NOMO-1 treated with dmso at 0.1 percent for 144 hours (cell line): ENCODE measurements around the gene ST6GALNAC2.
A peak's percentile ranks its signal among the peaks of the same experiment; 100 is the strongest.

Experiments used
- DNase-seq: peaks from one replicate; lab custom pipeline; 2025; ENCODE audit not compliant: unreplicated experiment; lab: John Stamatoyannopoulos, UW

Gene ST6GALNAC2

DNA sequence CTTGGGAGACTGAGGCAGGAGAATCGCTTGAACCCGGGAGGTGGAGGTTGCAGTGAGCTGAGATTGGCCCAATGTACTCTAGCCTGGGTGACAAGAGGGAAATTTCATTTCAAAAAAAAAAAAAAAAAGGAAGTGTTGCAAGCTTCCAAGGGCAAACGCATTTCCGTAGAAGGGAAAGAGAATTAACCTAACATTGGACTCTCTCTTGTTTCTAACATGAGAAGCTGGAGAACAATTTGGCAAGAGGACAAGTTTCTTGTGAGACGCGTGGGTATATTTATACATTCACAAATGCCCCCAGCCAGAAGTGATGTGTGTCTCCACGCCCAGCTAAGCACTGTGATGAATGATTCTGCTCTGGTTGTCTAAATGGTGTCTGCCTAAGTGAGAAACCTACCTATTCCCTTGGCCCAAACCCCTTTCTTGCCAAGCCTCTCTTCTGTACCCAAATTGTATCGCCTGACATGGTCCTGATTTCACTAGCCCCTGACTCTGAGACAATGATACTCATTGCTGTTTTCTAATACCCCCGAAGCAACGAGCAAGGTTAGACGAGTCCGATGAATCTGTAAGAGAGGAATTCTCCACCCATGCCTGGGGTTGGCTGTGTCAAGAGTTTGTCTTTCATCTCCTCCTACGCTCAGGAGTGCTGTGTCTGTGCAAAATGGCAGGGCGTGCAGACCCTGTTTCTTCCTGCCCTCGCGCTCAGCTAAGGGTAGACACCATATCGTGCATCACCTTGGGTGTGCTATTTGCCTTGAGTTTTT lies 14.2 kb upstream of the ST6GALNAC2 start:
- peak; percentile 67 for DNase-seq

DNA sequence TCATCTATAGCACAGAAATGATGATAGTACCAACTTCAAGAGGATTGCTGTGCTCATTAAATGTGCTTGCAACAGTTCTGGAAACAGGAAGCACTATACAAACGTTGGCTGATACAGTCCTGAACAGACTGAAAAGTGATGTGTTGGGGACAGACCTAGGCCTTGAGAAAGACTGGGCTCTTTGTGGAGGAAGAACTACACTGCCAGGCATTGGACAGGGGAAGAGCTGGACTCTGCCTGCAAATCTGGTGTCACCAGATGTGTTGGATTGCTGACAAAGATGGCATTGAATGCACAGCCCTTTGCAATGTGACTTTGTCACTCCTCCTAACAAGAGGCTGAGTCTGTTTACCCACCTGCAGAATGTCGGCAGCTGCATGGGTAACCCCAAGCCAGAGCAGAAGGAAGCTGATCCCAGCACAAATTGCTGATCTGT lies 12.4 kb upstream of the ST6GALNAC2 start:
- peak; percentile 77 for DNase-seq

DNA sequence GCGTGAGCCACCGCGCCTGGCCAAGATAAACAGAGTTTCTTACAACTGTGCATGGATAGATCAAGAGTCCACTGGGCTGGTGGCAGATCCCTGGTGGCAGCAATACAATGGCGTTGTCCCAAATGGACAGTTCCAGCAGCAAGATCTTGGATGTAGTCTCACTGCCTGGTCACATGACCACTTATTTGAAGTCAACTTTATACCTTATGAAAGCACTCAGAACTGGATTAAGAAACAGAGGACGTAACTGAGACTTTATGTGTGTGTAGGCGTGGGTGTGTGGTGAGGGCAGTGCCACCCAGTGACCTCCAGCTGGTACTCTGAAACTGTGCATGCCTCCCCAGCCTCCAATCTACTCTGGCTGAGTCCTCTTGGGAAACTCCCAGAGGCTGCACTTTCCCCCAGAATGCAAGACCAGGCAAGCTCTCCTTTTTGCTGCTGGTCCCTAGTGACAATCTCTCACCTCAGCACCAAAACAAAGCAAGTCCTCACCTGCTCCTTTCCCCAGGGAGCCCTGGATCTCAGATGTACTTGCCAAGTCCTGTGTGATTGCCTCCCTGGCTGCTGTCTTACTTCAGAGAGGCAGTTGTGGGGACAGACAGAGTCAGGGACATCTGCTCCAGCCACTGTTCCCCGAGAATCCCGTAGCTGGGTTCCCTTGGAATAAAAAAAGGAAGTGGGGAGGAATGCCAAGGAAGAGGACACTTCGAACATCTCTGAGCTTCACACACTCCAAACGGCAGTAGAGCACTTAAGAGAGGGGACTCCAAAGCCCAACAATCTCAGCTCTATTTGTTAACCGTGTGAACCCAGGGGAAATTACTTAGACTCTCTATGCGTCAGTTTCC lies 11.7 kb upstream of the ST6GALNAC2 start:
- no peak for DNase-seq

GRCh38 chr17:76594690-76595089 lies 9.0 kb upstream of the ST6GALNAC2 start:
- no peak for DNase-seq

- DNase-seq = no peak
These were observed 8.3 kb upstream of the ST6GALNAC2 start for GRCh38 chr17:76593959-76594358.

GRCh38 chr17:76593384-76593826 lies 7.7 kb upstream of the ST6GALNAC2 start:
- no peak for DNase-seq

DNA sequence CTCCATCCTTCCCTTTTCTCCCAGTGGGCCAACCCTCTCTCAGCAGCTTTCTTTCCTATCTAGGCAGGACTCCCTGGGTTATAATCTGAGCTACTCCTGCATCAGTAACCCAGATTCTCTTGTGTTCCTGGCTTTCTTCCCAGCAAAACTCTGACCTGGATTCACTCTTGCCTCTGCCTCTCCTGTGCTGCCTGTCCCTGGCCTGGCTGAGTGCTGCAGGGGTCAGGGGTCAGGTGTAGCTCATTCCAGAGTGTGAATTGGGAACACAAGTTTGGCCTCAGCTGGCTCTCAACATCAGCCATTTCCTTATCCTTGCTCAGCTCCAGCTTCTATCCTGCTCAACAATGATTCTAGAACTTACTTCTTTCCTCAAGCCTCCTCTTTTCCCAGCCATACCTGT lies 2.5 kb upstream of the ST6GALNAC2 start:
- DNase-seq = no peak

GRCh38 chr17:76586741-76587487 lies 1.3 kb upstream of the ST6GALNAC2 start:
- DNase-seq = peak; percentile 11

GRCh38 chr17:76585033-76585648 lies 519 bp downstream of the ST6GALNAC2 start:
- no peak for DNase-seq

GRCh38 chr17:76584427-76585032 lies 1.1 kb downstream of the ST6GALNAC2 start:
- no peak for DNase-seq

DNA sequence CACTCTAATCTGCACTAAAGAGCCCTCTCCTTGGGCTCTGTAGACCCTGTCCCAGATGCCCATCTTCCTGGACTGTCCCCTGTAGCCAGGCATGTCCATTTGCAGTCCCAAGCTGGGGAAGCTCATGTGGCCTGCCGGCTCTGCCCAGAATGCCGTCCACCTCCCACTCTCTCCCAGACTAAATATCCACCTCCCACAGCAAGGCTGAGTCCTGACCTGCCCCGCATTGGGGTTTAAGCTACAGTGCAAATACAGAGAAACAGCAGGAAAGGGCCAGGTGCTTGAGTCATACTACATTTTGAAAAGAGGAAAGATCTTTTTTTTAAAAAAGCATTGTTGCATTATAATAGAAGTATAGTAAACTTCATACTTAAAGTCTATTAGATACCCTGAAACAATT lies 3.0 kb downstream of the ST6GALNAC2 start:
- DNase-seq = no peak

GRCh38 chr17:76581515-76581914 lies 4.1 kb downstream of the ST6GALNAC2 start:
- no peak for DNase-seq

- peak; percentile 47 for DNase-seq
These were observed 6.4 kb downstream of the ST6GALNAC2 start for GRCh38 chr17:76579281-76579680.

DNA sequence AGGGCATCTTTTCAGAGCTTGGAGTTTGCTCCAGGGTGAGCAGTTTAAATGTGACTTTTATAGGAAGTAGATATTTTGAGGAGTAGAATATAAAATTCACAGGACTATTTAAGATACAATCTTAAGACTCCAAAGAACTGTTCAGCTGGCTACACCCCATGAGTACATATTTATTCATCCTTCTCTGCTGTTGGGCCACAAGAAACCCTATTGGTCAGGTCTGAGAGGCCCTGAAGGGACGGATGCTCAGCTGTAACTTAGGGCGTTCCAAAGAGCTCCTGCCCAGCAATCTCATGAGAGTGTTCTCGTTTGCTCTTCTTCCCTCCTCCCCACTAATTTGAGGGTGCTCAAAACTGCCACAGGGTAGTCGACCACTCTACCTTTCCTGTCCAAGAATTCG lies 7.3 kb downstream of the ST6GALNAC2 start:
- no peak for DNase-seq

DNA sequence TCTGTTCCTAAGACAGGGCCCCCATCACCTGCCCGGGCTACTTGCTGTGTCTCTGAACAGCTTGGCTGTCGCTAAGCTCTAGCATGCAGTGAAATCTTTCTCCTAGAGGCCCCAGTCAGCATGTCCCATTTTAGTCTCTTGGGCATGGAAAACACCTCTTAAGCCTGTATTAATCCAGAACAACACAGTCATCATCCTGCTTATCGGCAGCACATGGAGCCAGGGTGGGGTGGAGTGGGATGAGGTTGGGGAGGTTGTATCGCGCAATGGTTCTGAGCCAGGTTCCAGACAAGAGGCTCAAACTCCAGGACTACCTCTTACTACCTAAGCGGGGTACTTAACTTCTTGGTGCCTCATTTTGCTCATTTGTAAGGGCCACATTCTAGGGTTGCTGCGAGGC lies 7.8 kb downstream of the ST6GALNAC2 start:
- DNase-seq = no peak

DNA sequence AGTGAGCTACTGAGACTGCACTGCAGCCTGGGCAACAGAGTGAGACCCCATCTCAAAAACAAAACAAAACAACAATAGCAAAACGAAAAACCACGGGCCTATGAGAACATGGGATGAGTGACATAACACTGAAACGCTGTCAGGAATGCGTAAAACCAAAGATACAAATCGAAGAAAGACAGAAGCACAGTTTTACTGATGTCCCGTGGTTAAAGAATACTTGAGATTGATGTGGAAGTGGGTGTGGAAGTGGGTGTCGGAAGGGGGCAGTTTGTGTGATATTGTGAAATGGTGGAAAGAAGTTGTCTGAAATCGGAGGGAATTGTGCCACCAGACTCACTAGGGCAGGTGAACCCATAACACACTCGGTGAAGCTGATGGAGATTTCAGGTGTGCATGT lies 9.5 kb downstream of the ST6GALNAC2 start:
- DNase-seq = no peak

DNA sequence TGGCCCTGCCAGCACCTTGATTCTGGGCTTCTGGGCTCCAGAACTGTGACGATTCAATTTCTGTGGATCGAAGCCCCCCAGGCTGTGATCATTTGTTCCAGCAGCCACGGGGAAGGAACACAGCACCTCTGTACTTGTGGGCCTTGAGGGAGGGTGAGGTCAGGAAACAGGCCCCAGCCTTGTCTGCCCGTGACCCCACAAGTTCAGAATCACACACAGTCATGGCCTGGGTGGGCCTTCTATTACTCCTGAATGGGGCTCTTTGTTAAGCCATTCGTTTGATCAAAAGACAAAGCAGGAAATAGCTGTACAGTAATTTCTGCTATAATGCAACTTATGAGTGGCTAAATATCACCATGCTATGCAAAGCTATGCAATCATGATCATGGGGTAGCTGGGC lies 10.1 kb downstream of the ST6GALNAC2 start:
- no peak for DNase-seq

GRCh38 chr17:76574166-76574565 lies 11.5 kb downstream of the ST6GALNAC2 start:
- DNase-seq = no peak

DNA sequence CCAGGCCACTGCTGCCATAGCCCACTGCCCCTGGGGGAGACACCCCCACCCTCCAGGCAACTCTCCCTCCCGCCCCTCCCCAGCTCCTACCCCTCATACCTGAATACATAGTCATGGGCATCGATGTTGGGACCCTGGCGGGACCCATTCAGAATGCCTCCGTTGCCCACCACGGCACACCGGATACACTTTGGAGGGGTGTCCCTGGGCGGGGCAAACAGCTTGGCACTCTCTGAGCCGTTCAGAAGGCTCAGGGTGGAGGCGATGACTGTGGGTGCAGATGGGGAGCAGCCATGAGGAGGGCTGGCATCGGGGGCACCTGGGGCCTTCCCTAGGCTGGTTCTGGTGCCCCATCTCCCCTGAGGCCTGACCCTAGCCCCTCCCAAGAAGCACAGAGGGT lies 12.6 kb downstream of the ST6GALNAC2 start:
- DNase-seq = no peak

- DNase-seq = no peak
These were observed 13.3 kb downstream of the ST6GALNAC2 start for GRCh38 chr17:76572201-76572910.
